HepG2 (cell line): ENCODE measurements around the gene CCDC93. TPM values are rescaled to one million over a fixed set of nuclear protein-coding genes. Genes with fewer than 3 reads are reported as not detected.

Experiments used
- ATAC-seq: fragments of 200-7000 bp; cut with Tn5 transposase; 3 replicates; pipeline ENCODE4 v1.9.1; 2020; ENCODE audit warnings: mild to moderate bottlenecking, moderate library complexity
- BruUV-seq: library from RNA; stranded (reverse); fragments of 400-500 nt; replicated peaks from 2 replicates; lab custom pipeline; 2021; lab: Mats Ljungman, UMichigan
- CTCF ChIA-PET: fragments of 300-600 bp; formaldehyde crosslinking; extraction: SDS; loops from one replicate; lab custom pipeline; 2021; ENCODE audit warnings: low total read pairs, inconsistent platforms, low intra/inter-chr PET ratio; lab: Yijun Ruan, JAX
- POLR2A ChIA-PET: fragments of 350-600 bp; sonication (Branson Sonifier 250); formaldehyde crosslinking; loops from one replicate; lab custom pipeline; 2020; ENCODE audit warnings: antibody characterized with exemption, inconsistent platforms; lab: Yijun Ruan, JAX
- DNase-seq: peaks from one replicate; pipeline ENCODE4 v3.0.0-alpha.2; 2015; ENCODE audit warnings: low spot score
- FAIRE-seq: peaks from 3 replicates; lab custom pipeline; 2011; peaks lifted over from hg19 to GRCh38; lab: Jason Lieb, UNC
- H2AFZ ChIP-seq: one replicate; pipeline ENCODE4 v1.6.1; 2011; ENCODE audit warnings: low read length, inconsistent platforms
- H3K27ac ChIP-seq: fragments of 300-600 bp; 3 replicates; pipeline ENCODE4 v1.8.0; 2011; ENCODE audit warnings: mixed run types, mild to moderate bottlenecking, mixed read lengths, low read length, inconsistent platforms; ENCODE audit not compliant: insufficient read depth; ENCODE audit errors: extremely low read length
- H3K27me3 ChIP-seq, 2 experiments: fragments of 200-600 bp in 1 of 2; 2 replicates in 1 of 2; 3 replicates in 1 of 2; pipeline versions ENCODE4 v1.6.0 to v1.8.0; 2011; ENCODE audit warnings: low read length in 2 of 2, mild to moderate bottlenecking in 2 of 2, moderate library complexity in 2 of 2, inconsistent platforms in 1 of 2; ENCODE audit not compliant: insufficient read depth in 2 of 2, control insufficient read depth in 1 of 2
- H3K36me3 ChIP-seq, 2 experiments: fragments of 200-600 bp in 1 of 2; replicated peaks in 1 of 2; 2 replicates in 1 of 2; 3 replicates in 1 of 2; pipeline versions ENCODE4 v1.5.1 to v1.8.0; 2011; ENCODE audit warnings: low read length in 2 of 2, inconsistent platforms in 1 of 2; ENCODE audit not compliant: insufficient read depth in 2 of 2, control insufficient read depth in 1 of 2
- H3K4me1 ChIP-seq: 2 replicates; pipeline ENCODE4 v1.5.1; 2012; ENCODE audit warnings: low read length, inconsistent platforms; ENCODE audit not compliant: insufficient read depth
- H3K4me2 ChIP-seq: 2 replicates; pipeline ENCODE4 v1.6.0; 2011; ENCODE audit warnings: low read depth, low read length, inconsistent platforms
- H3K4me3 ChIP-seq, 3 experiments: fragments of 200-600 bp in 1 of 3; sonication (generic), shearing (Covaris generic) in 1 of 3; replicated peaks in 1 of 3; 2 replicates each; pipeline ENCODE4 v1.5.1; 2011 to 2016; ENCODE audit warnings: low read length in 3 of 3, inconsistent platforms in 2 of 3, low read depth in 2 of 3, mild to moderate bottlenecking in 2 of 3, control low read depth in 1 of 3, mixed read lengths in 1 of 3; ENCODE audit not compliant: insufficient read depth in 1 of 3
- H3K79me2 ChIP-seq: one replicate; pipeline ENCODE4 v1.6.1; 2011; ENCODE audit warnings: low read length, inconsistent platforms; ENCODE audit not compliant: insufficient read depth
- H3K9ac ChIP-seq: 2 replicates; pipeline ENCODE4 v1.6.0; 2011; ENCODE audit warnings: mild to moderate bottlenecking, low read depth, low read length, inconsistent platforms; ENCODE audit not compliant: insufficient read depth
- H3K9me3 ChIP-seq: 2 replicates; pipeline ENCODE4 v1.5.1; 2012; ENCODE audit warnings: mild to moderate bottlenecking, low read length
- H4K20me1 ChIP-seq: 2 replicates; pipeline ENCODE4 v1.6.0; 2011; ENCODE audit warnings: inconsistent platforms, mild to moderate bottlenecking, low read length, moderate library complexity; ENCODE audit not compliant: insufficient read depth
- EEA1 ChIP-seq: sonication (generic); formaldehyde crosslinking; IDR thresholded peaks from 2 replicates; pipeline ENCODE4 v1.5.1; 2020; ENCODE audit warnings: mild to moderate bottlenecking, missing genetic modification reagents, borderline replicate concordance
- HIC2 ChIP-seq: sonication (generic); formaldehyde crosslinking; IDR thresholded peaks from 2 replicates; pipeline ENCODE4 v1.9.0; 2022; ENCODE audit warnings: low read depth, missing genetic modification reagents
- HOXA3 ChIP-seq: sonication (generic); formaldehyde crosslinking; IDR thresholded peaks from 2 replicates; pipeline ENCODE4 v1.5.0; 2020; ENCODE audit warnings: missing genetic modification reagents
- KDM5A ChIP-seq: fragments of 200-600 bp; sonication (generic); IDR thresholded peaks from 2 replicates; pipeline ENCODE4 v1.7.0; 2018; ENCODE audit warnings: antibody characterized with exemption, mild to moderate bottlenecking, low read length, borderline replicate concordance
- KLF9 ChIP-seq: IDR thresholded peaks from 2 replicates; pipeline ENCODE4 v1.6.1; 2016; ENCODE audit warnings: low read depth
- MTA3 ChIP-seq: sonication (generic); formaldehyde crosslinking; IDR thresholded peaks from 2 replicates; pipeline ENCODE4 v1.4.0; 2020; ENCODE audit warnings: missing genetic modification reagents
- RBFOX2 ChIP-seq: fragments of 200-400 bp; formaldehyde crosslinking; IDR thresholded peaks from 2 replicates; pipeline ENCODE4 v1.6.1; 2017; ENCODE audit warnings: low read depth, mild to moderate bottlenecking, low read length
- ZBTB40 ChIP-seq, 2 experiments: fragments of 450-650 bp in 1 of 2; sonication (generic) in 1 of 2; formaldehyde crosslinking in 1 of 2; IDR thresholded peaks; 2 replicates each; pipeline versions ENCODE4 v1.6.1 to v1.8.0; 2016 to 2022; ENCODE audit warnings: antibody characterized with exemption in 1 of 2, mild to moderate bottlenecking in 1 of 2, missing genetic modification reagents in 1 of 2
- ZNF589 ChIP-seq: sonication (generic); formaldehyde crosslinking; conservative IDR thresholded peaks from 2 replicates; pipeline ENCODE4 v1.8.0; 2022; ENCODE audit warnings: mild to moderate bottlenecking, moderate library complexity, missing genetic modification reagents
- ZNF775 ChIP-seq: sonication (generic); formaldehyde crosslinking; IDR thresholded peaks from 2 replicates; pipeline ENCODE4 v1.4.0; 2020; ENCODE audit warnings: missing genetic modification reagents, mild to moderate bottlenecking, moderate library complexity, borderline replicate concordance
- WGBS: methylation state at CpG from one replicate; pipeline ENCODE4 v1.1.6; 2017; ENCODE audit warnings: low lambda C conversion rate; 5-methylcytosine and 5-hydroxymethylcytosine counted together
- in situ Hi-C: cut with HindIII; loops from 2 replicates; pipeline ENCODE4 v1.10.0; 2017; ENCODE audit warnings: low pct_unique_long_range_greater_than_20kb; ENCODE audit not compliant: extremely low pct_ligation_motif_present
- intact Hi-C: fragments of 100-400 bp; cut with micrococcal nuclease; formaldehyde crosslinking; loops from one replicate; pipeline ENCODE4 v1.10.0; 2022; ENCODE audit not compliant: unreplicated experiment
- polyA plus RNA-seq, 8 experiments: library from polyadenylated mRNA; depleted of rRNA in 3 of 8; stranded (reverse) in 7 of 8; unstranded in 1 of 8; fragments of >200 nt; fragmentation: Illumina TruSeq in 4 of 8; extraction: Trizol in 4 of 8; gene quantifications; 2 replicates each; pipeline versions ENCODE4 v1.2.1 to v1.2.3, GENCODE V29; 2011 to 2016; ENCODE audit warnings: low read depth in 4 of 8, missing spikeins in 1 of 8, mixed read lengths in 1 of 8; ENCODE audit not compliant: insufficient read depth in 1 of 8
- total RNA-seq, 5 experiments: library from RNA; depleted of rRNA; stranded (reverse); fragments of >200 nt; fragmentation: Illumina TruSeq; extraction: Trizol; gene quantifications; 2 replicates each; pipeline ENCODE4 v1.2.3, GENCODE V29; 2016; ENCODE audit warnings: low read depth in 1 of 5
- TF ChIP-seq, protein P1 (sequence below): sonication (generic); formaldehyde crosslinking; IDR thresholded peaks from 2 replicates; pipeline ENCODE4 v1.5.1; 2020; ENCODE audit warnings: mild to moderate bottlenecking, missing genetic modification reagents, moderate library complexity

Gene CCDC93
- total and polyA plus RNA-seq, 2 of the 13 experiments (the other 11 are each of a cell fraction or from before 2014, with no cell fraction given), result 37.2 to 53.2 TPM

DNA sequence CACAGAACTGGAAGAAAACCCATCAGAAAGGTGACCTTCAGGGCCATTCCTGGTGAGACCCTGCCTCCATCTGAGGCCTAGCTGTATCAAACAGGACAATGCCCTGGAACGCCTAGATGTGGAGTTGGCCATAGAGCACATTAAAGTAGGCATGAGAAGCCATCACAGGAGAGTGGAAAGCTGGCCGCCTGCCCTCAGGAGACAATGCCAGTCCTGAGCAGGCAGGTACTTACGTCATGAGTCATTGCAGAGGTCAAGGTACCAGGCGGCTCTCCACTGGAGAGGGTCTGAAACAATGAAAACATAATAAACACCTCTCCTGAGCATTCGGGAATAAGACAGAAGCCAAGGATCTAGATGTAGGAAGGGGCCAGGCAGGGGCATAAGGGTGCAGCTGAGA is 68.6 kb downstream of the CCDC93 start (continued):
- TF ChIP-seq, protein P1, sequence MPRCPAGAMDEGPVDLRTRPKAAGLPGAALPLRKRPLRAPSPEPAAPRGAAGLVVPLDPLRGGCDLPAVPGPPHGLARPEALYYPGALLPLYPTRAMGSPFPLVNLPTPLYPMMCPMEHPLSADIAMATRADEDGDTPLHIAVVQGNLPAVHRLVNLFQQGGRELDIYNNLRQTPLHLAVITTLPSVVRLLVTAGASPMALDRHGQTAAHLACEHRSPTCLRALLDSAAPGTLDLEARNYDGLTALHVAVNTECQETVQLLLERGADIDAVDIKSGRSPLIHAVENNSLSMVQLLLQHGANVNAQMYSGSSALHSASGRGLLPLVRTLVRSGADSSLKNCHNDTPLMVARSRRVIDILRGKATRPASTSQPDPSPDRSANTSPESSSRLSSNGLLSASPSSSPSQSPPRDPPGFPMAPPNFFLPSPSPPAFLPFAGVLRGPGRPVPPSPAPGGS, result no peak
- TF ChIP-seq RBFOX2, result no peak
- no peak for TF ChIP-seq ZNF589
- no peak for TF ChIP-seq MTA3 (CRISPR knock-in tag)
- TF ChIP-seq EEA1 (CRISPR knock-in tag), result no peak
- no peak for TF ChIP-seq KDM5A
- no peak for TF ChIP-seq ZNF775

DNA sequence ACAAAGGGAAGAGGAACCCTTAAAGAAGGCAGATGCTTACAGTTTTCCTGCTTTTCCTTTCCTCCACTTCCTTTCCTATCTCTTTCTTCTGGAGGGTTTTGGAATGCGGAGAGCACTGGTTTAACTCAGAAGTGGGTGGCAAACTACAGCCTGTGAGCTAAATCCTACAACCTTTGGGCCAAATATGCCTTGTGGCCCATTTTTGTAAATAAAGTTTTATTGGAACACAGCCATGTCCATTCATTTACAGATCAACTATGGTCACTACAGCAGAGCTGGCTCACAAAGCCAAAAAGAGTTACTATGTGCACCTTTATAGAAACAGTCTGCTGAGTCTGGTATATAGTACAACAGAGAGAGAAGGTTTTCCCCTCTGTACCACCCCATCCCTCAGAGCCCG is 69.1 kb downstream of the CCDC93 start:
- no peaks in the 10 kb centered on the region for H3K4me1 ChIP-seq
- H4K20me1 ChIP-seq, result no peaks in the 10 kb centered on the region
- in situ Hi-C loops (no loop called here), intact Hi-C loops (no loop called here)
- H3K9ac ChIP-seq, result no peak overlapping the region
- BruUV-seq, result no TSS peak
- no peak for FAIRE-seq
- 100% methylated on average over 2 of the region's 2 CpGs for WGBS
- no peak overlapping the region for H3K27ac ChIP-seq
- no peaks in the 10 kb centered on the region for H3K9me3 ChIP-seq
- ChIA-PET CTCF (no interaction called here), POLR2A (no interaction called here)
- DNase-seq, result no peak
- ATAC-seq, result no peak
- H3K4me3 ChIP-seq, result no peak overlapping the region
- no peaks in the 10 kb centered on the region for H3K79me2 ChIP-seq
- H3K36me3 ChIP-seq, result peaks cover 40 to 95% of the 10 kb centered on the region in 2 experiments
- H3K4me2 ChIP-seq, result no peak overlapping the region
- no peaks in the 10 kb centered on the region for H3K27me3 ChIP-seq
- no peak overlapping the region for H2AFZ ChIP-seq
- TF ChIP-seq HOXA3 (CRISPR knock-in tag) (no peak), ZBTB40 (IDR thresholded peaks at IDR 0.05) (no peak), ZBTB40 (CRISPR knock-in tag; IDR thresholded peaks at IDR 0.05) (peak; percentile 92), HIC2 (CRISPR knock-in tag) (no peak), KLF9 (no peak), RBFOX2 (no peak)
